Measurements from ENCODE around the gene KIRREL3.

The KIRREL3 gene

GRCh38 chr11:126432065-126432461, 568.5 kb downstream of the KIRREL3 start:
- in situ Hi-C loops (cut with HindIII; ENCODE audit: low sequenced_read_pairs), result no loop called here
- no peak for TF ChIP-seq CTCF (IDR thresholded peaks at IDR 0.05; ENCODE audit: low read depth, low read length)

GRCh38 chr11:126431401-126432064, 569.0 kb downstream of the KIRREL3 start:
- DNase-seq (ENCODE audit: low read depth, low spot score), result peak; percentile 74
- in situ Hi-C loops (cut with HindIII; ENCODE audit: low sequenced_read_pairs), result no loop called here
- H3K4me3 ChIP-seq (ENCODE audit: low read depth, low read length), result no peak overlapping the region
- no peak for TF ChIP-seq CTCF (IDR thresholded peaks at IDR 0.05; ENCODE audit: low read depth, low read length)

More at GRCh38 chr11:126432065-126432461, 568.5 kb downstream of the KIRREL3 start:
- no peak overlapping the region for H3K4me3 ChIP-seq (ENCODE audit: low read depth, low read length)
- no peak for DNase-seq (ENCODE audit: low read depth, low spot score)

GRCh38 chr11:126430581-126431335, 569.8 kb downstream of the KIRREL3 start:
- in situ Hi-C loops (cut with HindIII; ENCODE audit: low sequenced_read_pairs), result no loop called here
- no peak for DNase-seq (ENCODE audit: low read depth, low spot score)
- TF ChIP-seq CTCF (IDR thresholded peaks at IDR 0.05; ENCODE audit: low read depth, low read length), result no peak
- H3K4me3 ChIP-seq (ENCODE audit: low read depth, low read length), result no peak overlapping the region

- no peak for DNase-seq (ENCODE audit: low read depth, low spot score)
- in situ Hi-C loops (cut with HindIII; ENCODE audit: low sequenced_read_pairs), result no loop called here
- no peak for TF ChIP-seq CTCF (IDR thresholded peaks at IDR 0.05; ENCODE audit: low read depth, low read length)
- no peak overlapping the region for H3K4me3 ChIP-seq (ENCODE audit: low read depth, low read length)
These were observed 573.5 kb downstream of the KIRREL3 start for GRCh38 chr11:126426820-126427749.

GRCh38 chr11:126426106-126426505, 574.5 kb downstream of the KIRREL3 start:
- in situ Hi-C loops (cut with HindIII; ENCODE audit: low sequenced_read_pairs), result no loop called here
- DNase-seq (ENCODE audit: low read depth, low spot score), result no peak
- no peak overlapping the region for H3K4me3 ChIP-seq (ENCODE audit: low read depth, low read length)
- TF ChIP-seq CTCF (IDR thresholded peaks at IDR 0.05; ENCODE audit: low read depth, low read length), result no peak

- in situ Hi-C loops (cut with HindIII; ENCODE audit: low sequenced_read_pairs), result no loop called here
- DNase-seq (ENCODE audit: low read depth, low spot score), result no peak
- H3K4me3 ChIP-seq (ENCODE audit: low read depth, low read length), result no peak overlapping the region
- TF ChIP-seq CTCF (IDR thresholded peaks at IDR 0.05; ENCODE audit: low read depth, low read length), result no peak
These were observed 576.0 kb downstream of the KIRREL3 start for GRCh38 chr11:126424471-126425039.

All from astrocyte of the spinal cord (primary cell).